Skin epidermis (tissue), 12 donors: ENCODE measurements around the gene CLIC6.

Experiments used
- H3K27ac ChIP-seq, 21 experiments: fragments of 200-600 bp; sonication (generic) in 11 of 21; one replicate each; pipeline ENCODE4 v1.5.0; 2020; ENCODE audit warnings: mild to moderate bottlenecking in 3 of 21, inconsistent platforms in 2 of 21, moderate library complexity in 2 of 21
- H3K4me3 ChIP-seq, 7 experiments: fragments of 200-600 bp; sonication (generic) in 2 of 7; one replicate each; pipeline ENCODE4 v1.5.0; 2020; ENCODE audit warnings: inconsistent platforms in 2 of 7, mild to moderate bottlenecking in 2 of 7, moderate library complexity in 1 of 7

The CLIC6 gene

DNA sequence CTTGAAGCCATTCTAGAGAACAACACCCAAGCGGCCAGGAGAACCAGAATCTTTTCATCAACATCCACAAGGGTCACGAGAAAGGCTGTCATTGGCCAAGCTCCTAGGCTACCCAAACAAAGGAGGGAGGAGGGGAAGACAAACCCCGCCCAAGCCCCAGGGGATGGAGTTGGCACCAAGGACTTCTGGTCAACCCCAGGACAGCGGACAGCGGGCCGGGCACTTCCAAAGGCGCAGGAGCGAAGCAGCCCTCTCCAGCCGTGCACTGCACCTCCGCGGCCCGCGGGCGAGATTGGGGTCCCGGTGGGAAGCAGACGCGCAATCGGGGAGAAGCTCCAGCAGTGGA lies at the start of gene CLIC6:
CLIC6 (plus strand) TSS at position 192 of the 346 bp plus-strand sequence. CDS start 395 bp downstream, outside the sequence.
- peak within 1 kb of the TSS in 14 of 21 experiments; percentile 4 to 91 (median 70) for H3K27ac ChIP-seq
- H3K4me3 ChIP-seq = peak within 1 kb of the TSS; percentile 28 to 41 (median 32)

DNA sequence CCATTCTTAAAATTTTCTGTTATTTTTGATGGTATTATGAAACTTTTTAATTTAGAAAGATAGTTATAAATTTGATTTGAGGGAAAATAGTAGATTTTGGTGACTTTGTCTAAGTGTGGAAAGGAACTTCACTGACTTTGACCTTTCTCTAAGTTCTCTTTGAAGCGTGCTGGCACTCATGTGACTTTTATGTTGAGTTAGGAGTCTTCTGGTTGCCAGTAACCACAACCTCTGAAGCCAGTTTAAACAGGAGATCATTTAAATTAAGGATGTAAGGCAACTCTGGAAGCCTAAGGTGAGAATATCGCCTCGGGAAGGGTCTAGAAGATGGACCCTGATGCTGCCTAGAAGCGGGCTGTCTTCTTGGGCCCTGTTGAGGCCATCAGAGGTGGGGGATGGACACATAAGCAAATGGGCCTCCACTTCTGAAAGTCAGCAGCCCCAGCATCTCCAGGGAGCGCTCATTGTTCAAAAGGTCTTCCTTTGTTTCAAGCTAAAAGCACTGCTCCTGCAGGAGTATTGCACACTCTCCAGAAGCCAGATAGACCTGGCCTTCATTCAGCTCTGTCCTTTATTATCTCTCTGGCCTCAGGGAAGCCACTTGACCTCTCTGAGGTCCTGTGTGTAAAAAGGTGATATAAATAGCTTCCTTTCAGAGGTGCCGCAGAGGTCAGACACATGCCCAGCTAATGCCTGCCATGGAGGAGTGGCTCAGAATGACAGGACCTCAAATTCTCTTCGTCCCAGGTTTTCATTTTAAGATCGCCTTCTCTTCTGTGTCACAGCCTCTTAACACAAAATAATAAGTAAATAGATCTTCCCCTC lies 48.7 kb upstream of the CLIC6 start:
- Histone ChIP-seq H3K27ac (no peak overlapping the region), H3K4me3 (no peak overlapping the region)

DNA sequence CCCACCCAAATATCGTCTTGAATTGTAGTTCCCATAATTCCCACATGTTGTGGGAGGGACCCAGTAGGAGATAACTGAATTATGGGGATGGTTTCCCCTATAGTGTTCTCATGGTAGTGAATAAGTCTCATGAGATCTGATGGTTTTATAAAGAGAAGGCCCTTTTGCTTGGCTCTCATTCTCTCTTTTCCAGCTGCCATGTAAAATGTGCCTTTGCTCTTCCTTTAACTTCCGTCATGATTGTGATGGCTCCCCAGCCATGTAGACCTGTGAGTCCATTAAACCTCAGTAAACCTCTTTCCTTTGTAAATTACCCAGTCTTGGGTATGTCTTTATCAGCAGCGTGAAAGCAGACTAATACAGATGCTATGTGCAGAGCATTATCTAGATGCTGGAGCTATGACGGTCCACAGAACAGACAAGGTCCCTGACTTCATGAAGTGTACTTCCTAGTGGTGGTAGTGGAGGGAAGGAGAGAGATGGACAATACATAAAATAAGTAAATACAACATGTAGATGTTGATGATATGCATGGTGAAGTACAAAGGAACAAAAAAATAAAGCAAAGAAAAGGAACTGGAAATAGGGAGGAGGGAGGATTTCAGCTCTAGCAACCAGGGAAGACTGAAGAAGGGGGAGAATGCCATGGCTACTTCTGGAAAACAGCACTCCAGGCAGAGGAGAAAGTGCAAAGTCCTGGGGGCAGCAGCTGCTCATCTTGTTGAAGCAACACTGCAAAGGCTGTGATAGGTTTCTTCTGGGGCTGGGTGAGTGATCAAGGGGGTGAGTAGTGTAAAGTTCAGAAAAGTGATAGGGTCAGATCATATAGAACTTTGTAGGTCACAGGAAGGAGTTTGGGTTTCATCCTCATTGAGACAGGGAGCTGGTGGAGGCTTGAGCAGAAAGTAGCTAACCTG lies 47.1 kb upstream of the CLIC6 start:
- Histone ChIP-seq H3K4me3 (no peak overlapping the region), H3K27ac (no peak overlapping the region)

DNA sequence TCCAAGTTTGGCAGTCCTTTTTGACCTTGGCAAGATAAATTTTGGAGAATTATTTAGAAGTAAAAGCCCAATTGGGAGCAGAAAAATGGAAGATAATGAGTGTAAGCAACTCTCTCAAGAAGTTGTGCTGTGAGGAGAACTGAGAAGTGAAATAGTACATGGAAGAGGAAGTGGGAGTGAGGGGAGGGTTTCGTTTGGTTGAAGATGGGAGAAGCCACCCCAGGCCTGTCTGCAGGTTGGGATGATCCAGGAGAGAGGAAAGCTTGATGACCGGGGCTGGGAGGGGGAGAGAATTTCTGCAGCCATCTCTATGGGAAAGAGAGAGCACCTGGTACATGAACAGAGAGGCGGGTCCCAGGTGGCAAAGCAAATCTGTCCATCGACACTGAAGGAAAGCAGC lies 45.3 kb upstream of the CLIC6 start:
- H3K4me3 ChIP-seq = no peak overlapping the region
- peak overlapping the region in 2 of 21 experiments; percentile 11 to 26 for H3K27ac ChIP-seq

DNA sequence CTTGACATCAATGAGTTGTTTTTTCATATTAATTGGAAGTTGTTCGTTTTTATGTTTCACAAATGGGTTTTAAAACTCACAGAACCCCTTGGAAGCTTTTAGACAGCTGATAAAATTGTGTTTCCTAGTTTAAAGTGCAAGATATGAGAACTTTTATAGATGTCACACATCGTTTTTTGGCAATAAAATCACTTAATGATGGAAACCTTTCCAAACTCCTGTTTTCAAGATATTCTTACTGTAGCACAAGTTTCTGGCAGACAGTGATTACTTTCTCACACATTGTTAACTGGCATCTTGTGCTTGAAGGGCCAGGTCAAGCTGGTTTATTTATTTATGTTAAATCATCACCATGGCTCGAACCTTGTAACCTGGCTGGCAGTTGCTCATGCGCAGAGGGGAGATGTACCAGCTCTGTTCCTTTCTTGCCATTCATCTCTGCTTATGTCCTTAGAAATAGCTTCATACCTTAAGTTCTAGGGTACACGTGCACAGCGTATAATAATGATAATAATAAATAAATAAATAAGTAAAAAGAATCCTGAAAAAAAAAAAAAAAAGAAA lies 43.7 kb upstream of the CLIC6 start:
- H3K27ac ChIP-seq = no peak overlapping the region
- no peak overlapping the region for H3K4me3 ChIP-seq

DNA sequence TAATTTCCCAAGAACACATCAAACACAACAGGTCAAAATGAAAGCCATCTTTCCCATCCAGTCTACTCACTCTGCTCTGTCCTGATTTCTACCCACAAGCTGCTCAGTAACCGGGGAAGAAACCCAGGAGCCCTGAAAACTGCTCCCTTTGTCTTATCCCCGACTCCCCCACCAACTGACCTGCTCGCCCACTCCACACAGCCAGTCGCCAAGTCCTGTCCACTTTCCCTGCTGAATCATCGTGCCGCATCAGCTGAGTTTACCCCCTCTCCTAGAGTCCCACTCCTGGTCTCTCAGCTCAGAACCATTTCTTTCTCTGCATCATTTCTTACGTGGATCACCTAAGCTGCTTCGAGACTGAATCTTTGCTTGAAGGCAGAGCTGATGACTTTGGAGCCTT lies 42.7 kb upstream of the CLIC6 start:
- Histone ChIP-seq H3K4me3 (no peak overlapping the region), H3K27ac (no peak overlapping the region)

DNA sequence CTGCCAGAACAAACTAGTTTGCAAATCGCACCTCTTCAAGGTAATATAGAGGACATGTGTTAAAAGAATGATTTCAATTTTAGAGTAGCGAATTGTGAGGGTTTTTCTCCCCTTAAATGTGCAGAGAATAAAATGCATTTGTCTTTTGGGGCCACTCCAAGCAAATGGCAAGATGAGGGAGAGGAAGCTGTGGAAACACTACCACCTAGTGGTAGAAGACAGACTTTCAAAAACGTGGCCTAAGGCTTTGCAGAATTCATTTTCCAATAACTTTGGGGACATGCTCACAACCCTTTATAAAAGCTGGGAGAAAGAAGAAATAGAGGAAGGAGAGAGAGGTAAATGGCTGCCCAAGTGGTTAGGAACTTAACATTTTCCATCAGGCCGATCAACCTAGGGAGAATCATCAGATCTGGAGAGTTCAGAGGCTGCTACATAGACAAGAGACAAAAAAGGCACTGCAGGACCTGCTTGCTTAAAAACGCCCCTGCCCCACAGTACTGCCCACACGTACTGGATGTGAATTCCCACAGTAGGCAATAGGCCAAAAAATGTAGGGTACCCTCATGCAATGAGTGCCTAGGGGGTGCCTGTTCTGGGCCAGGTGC lies 38.2 kb upstream of the CLIC6 start:
- Histone ChIP-seq H3K27ac (no peak overlapping the region), H3K4me3 (no peak overlapping the region)

DNA sequence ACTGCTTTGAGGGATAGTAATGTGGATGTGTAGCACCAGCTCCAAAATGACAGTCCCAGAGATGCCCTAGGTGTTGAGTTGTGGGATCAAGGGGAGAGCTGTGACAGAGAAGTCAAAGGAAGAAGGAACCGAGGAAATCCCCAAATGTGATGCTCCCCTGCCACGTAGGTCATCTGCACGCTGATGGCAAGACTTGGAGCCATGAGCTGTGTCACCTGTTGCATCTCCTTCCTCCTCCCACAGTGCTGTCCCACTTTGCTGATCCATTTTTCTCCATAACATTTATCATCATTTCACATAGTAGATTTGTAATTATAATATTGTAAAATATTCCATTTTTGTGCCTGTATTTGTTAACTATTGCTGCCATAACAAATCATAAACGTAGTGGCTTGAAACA lies 36.3 kb upstream of the CLIC6 start:
- no peak overlapping the region for H3K4me3 ChIP-seq

DNA sequence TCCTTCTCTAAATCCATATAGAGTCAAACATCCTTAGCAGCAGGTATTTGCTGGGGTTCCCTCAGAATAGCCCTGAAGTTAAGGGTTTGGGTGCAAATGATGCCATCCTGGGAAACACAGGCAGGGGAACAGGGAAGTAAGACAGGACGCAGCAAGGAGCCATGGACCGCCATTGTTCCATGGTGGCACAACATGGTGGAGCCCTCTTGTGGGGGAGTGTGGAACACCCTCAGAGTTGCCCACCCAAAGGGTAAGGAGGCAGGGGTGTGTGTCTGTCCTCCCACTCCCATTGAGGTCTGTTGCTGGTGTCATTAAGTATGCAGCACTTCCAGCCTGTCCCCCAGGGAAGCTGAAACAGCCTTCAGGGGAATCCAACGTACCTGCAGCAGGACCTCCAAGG lies 33.5 kb upstream of the CLIC6 start:
- H3K4me3 ChIP-seq = no peak overlapping the region
- H3K27ac ChIP-seq = no peak overlapping the region

More for the DNA sequence above, 36.3 kb upstream of the CLIC6 start:
- no peak overlapping the region for H3K27ac ChIP-seq

DNA sequence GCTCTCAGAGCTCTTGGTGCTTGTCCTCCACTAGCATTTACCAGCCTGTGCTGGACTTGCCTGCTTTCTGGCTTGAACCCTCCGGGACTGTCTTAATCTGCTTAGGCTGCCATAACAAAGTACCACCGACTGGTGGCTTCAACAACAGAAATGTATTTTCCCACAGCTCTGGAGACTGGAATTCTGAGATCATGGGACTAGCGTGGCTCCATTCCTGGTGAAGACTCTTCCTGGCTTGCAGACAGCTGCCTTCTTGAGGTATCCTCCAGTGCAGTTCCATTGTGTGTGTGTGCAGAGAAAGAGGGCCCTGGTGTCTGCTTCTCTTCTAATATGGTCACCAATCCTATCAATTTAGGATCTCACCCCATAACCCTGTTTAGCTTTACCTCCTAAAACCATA lies 31.8 kb upstream of the CLIC6 start:
- Histone ChIP-seq H3K27ac (no peak overlapping the region), H3K4me3 (no peak overlapping the region)

DNA sequence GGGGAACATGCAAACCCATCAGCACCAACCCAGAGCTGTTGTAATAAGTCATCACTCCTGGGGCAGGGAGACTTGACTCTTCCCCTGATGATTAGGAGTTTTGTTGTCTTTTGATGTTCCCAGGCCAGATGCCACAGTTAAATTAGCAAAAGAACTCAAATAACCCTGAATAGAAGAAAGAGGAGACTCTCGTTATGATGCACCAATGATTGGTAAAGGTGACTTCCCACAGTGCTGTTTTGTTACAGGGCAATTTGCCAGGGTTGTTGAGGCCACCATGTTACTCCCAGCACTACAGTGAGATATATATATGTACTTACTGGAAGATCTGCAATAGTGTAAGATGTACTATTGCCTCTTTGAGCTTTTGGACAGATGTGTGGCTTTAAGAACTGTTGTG lies 29.5 kb upstream of the CLIC6 start:
- Histone ChIP-seq H3K27ac (no peak overlapping the region), H3K4me3 (no peak overlapping the region)

DNA sequence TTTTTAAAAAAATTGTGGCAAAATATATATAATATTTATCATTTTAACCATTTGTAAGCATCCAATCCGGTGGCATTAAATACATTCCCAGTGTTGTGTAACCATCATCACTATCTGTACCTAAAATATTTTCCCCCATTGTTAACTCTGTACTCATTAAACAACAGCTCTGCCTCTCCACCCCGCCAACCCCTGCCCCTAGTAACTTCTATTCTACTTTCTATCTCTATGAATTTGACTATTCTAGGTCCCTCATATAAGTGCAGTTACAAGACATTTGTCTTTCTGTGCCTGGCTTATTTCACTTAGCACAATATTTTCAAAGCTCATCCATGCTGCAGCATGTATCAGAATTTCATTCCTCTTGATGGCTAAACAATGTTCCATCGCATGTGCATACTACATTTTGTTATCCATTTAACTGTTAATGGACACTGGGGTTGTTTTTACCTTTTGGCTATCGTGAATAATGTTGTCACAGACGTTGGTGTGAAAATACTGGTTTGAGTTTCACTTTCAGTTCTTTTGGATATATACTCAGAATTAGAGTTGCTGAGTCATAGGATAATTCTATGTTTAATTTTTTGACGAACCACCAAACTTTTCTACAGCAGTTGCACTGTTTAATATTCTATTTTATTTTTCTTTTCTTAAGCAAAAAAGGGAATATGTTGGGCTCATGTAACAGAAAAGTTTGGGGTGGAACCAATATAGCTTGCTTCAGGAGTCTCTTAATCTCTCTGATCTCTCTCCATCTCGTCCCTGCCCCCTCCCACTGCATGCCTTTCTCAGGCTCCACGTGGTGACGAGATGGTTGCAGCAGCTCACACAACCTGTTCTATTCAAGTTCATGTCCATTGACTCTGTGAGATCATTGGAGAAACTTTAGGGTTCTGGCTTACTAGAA lies 28.7 kb upstream of the CLIC6 start:
- H3K27ac ChIP-seq = peak overlapping the region in 1 of 21 experiments; percentile 43

DNA sequence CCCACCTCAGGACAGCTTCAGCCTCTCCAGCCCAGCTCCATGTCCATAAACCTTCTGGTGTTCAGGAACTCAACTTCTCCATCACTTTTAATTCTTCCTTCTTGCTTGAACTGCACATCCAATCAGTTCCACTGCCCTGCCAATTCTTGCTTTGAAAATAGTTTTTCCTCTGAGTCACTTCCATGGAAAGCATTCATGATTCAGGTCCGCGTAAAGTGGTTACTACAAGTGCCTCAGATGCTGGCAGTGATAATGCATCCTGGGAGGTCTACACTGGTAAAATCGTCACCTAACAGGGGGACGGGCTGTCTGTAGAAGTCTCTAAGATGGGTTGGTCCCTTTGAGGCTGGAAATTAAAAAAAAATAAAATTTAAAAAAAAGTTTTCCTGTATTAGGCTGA lies 27.9 kb upstream of the CLIC6 start:
- H3K27ac ChIP-seq = peak overlapping the region in 1 of 21 experiments; percentile 43
- no peak overlapping the region for H3K4me3 ChIP-seq

More for the DNA sequence above, 28.7 kb upstream of the CLIC6 start:
- no peak overlapping the region for H3K4me3 ChIP-seq

DNA sequence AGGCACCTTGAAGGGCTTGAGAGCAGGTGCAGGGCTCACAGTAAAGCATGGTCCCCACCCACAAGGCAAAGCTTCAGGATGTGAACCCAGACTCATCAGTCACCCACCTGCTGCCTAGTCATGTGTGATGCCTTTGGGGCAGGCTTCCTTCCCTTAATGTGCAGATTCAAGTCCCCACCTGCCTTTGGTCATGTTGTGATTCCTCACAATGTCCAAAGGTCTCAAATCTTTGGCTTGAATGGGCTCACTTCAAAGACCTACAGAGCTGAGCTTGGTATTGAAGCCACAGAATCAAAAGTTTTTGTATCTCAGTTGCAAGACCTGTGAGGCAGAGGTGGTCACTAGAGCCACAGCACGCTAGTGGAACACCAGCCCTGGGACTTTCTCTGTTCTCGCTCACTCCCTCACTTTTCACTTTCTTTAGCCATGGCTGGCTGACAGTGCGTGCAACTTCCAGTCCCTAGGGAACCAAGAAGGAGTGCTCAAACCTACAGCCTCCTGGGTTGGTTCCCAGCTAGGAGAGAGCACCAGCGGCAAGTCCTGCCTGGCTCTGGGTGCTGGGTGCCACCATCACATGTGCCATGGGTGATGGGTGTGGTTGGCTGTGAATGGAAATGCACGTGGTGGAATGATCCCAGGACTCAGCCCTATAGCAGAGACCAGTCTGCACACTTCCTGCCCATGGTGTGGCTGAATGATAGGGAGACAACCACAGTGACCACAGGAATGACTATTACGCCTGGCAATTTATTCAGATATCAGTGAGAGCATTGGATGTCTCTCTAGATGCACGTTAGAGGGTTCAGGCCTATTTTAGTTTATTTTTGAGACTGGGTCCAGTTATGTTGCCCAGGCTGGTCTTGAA lies 26.4 kb upstream of the CLIC6 start:
- Histone ChIP-seq H3K27ac (no peak overlapping the region), H3K4me3 (no peak overlapping the region)

DNA sequence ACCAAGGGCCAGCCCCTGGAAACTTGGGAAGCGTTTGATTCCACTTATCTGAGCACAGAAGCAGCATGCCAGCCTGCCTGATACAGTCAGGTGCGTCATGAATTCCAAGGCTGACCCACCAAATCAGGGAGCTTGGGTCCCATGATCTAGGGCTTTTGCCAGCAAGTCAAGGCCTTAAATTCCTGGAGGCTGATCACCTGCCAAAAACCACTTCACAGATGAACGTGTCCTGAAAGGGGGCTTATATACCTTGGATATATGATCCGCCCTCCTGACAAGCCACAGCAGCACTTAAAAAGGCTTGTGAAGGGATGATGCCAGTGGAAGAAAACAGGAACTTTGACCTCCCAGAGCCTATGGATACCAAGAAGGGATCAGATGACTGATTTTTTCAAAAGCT lies 24.0 kb upstream of the CLIC6 start:
- Histone ChIP-seq H3K4me3 (no peak overlapping the region), H3K27ac (no peak overlapping the region)

DNA sequence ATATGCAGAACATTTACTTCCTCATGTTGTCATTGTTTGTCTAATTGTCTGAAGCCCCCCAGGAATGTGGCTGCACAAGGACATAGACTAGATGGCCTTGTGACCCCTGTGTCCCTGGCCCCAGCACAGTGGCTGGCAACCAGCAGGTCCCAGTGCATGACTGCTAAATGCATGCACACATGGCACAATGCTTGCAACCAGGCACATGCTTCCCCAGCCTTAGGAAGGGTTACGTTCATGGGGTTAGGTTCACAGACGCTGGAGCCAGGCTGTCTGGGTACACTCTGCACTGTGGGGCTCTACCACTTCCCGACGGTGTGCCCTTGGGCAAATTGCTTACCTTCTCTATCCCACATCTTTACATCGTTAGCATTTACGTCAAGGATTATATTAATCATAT lies 21.2 kb upstream of the CLIC6 start:
- Histone ChIP-seq H3K4me3 (no peak overlapping the region), H3K27ac (no peak overlapping the region)

DNA sequence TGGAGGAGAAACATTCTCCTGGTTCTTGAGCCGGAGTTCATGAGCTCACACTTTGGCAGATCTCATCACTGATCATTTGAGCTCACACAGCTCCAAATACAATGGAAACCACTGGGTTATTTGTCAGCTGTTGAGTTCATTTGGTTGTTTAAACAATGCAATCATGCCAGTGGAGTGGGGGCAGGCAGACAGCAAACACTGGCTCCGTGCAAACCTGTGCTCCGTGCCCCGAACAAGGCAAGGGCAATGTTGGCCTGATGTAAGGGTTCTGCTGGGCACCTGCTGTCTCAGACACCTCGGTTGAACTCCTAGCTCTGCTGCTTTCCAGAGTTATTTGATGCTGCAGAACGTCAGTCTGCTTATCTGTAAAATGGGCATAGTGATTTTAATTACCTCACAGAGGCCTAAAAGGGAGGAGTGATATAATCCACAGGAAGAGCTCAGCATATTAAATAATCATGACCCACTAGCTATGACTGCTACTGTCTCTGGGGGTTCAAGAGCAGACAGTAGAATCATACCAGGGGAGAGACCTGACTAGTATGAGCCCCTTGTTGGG lies 20.0 kb upstream of the CLIC6 start:
- no peak overlapping the region for H3K4me3 ChIP-seq
- H3K27ac ChIP-seq = no peak overlapping the region

DNA sequence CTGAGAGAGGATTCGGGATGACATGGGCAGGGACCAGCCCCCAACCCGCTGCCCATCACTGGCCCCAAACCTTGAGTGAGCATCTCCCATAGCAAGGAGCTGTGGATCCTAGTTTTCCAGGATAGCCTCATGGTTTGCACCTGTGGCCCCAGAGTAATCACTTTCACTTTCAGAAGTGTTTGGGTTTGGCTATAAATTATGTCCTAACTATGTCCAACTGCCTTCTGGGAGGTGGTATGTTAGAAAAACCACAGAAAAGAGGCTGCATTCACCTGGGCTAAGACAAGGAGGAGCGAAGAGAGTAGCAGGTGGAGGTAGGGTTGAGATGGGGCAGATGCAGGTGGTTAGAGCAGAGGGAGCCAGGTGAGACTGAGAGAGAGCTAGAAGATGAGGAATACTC lies 19.4 kb upstream of the CLIC6 start:
- Histone ChIP-seq H3K27ac (no peak overlapping the region), H3K4me3 (no peak overlapping the region)
